Natural killer cell treated with Interleukin-12 subunit alpha and Interleukin-12 subunit beta and Interleukin-15 and Interleukin-18, amount 100 ng/mL, for 72 hours (primary cell): ENCODE data around the gene POLR1B. TPM values are rescaled to one million over a fixed set of nuclear protein-coding genes. Genes with fewer than 3 reads are reported as not detected.
"Not testable (repeated sequence)": the region's sequence is repeated elsewhere in the genome, so short reads cannot be mapped to it uniquely, and the experiment has no call there.

Source experiments
- ATAC-seq, 2 donors: fragments of 150-1000 bp; cut with Tn5 transposase in 1 of 2; sonication (Bioruptor Pico), chemical (Tn5 transposase) in 1 of 2; 2 replicates each; pipeline ENCODE4 v1.10.0; 2021
- DNase-seq: peaks from one replicate; pipeline ENCODE4 v3.0.0; 2022; ENCODE audit warnings: low spot score
- H3K27ac Mint-ChIP-seq, 2 donors: 1 replicate in 1 of 2; 2 replicates in 1 of 2; pipeline ENCODE4 v1.8.0; 2022; ENCODE audit warnings: mixed read lengths in 2 of 2, mild to moderate bottlenecking in 1 of 2, moderate library complexity in 1 of 2
- H3K27me3 Mint-ChIP-seq, 2 donors: 1 replicate in 1 of 2; 2 replicates in 1 of 2; pipeline ENCODE4 v1.8.0; 2022; ENCODE audit warnings: mixed read lengths in 2 of 2
- H3K36me3 Mint-ChIP-seq: one replicate; pipeline ENCODE4 v1.8.0; 2022; ENCODE audit warnings: mixed read lengths
- H3K4me1 Mint-ChIP-seq, 2 donors: 1 replicate in 1 of 2; 2 replicates in 1 of 2; pipeline ENCODE4 v1.8.0; 2022; ENCODE audit warnings: low read depth in 2 of 2, mixed read lengths in 2 of 2, mild to moderate bottlenecking in 1 of 2
- H3K4me3 Mint-ChIP-seq: one replicate; pipeline ENCODE4 v1.8.0; 2022; ENCODE audit warnings: mixed read lengths
- H3K9me3 Mint-ChIP-seq: 2 replicates; pipeline ENCODE4 v1.8.0; 2022; ENCODE audit warnings: mixed read lengths
- total RNA-seq, 2 donors: library from RNA; stranded (reverse); gene quantifications; one replicate each; pipeline ENCODE4 v1.2.3, GENCODE V29; 2022

The POLR1B gene
- total RNA-seq, 2 donors from 2014 or later: 42.6 to 89.3 TPM

- ATAC-seq (no peak), DNase-seq (no peak)
- Mint-ChIP-seq H3K27me3 (no peaks in the 10 kb centered on the region), H3K27ac (no peak overlapping the region), H3K9me3 (no peaks in the 10 kb centered on the region), H3K4me1 (peaks cover 0 to 4% of the 10 kb centered on the region in 2 donors), H3K4me3 (no peak overlapping the region), H3K36me3 (peaks cover 7% of the 10 kb centered on the region)
Measured at GRCh38 chr2:112528541-112528940, 13.7 kb upstream of the POLR1B start.

GRCh38 chr2:112529757-112530156 lies 12.5 kb upstream of the POLR1B start:
- peaks cover 0 to 4% of the 10 kb centered on the region in 2 donors for H3K4me1 Mint-ChIP-seq
- no peaks in the 10 kb centered on the region for H3K9me3 Mint-ChIP-seq
- no peaks in the 10 kb centered on the region for H3K27me3 Mint-ChIP-seq
- no peak overlapping the region for H3K4me3 Mint-ChIP-seq
- DNase-seq (no peak), ATAC-seq (no peak)
- H3K36me3 Mint-ChIP-seq: peaks cover 7% of the 10 kb centered on the region
- no peak overlapping the region for H3K27ac Mint-ChIP-seq

GRCh38 chr2:112530728-112531127 lies 11.5 kb upstream of the POLR1B start:
- DNase-seq: no peak

GRCh38 chr2:112534826-112535225 lies 7.4 kb upstream of the POLR1B start:
- Mint-ChIP-seq H3K4me1 (no peaks in the 10 kb centered on the region), H3K36me3 (peaks cover 6% of the 10 kb centered on the region), H3K4me3 (no peak overlapping the region), H3K27ac (no peak overlapping the region), H3K27me3 (no peaks in the 10 kb centered on the region), H3K9me3 (no peaks in the 10 kb centered on the region)
- ATAC-seq: no peak
- DNase-seq: no peak

More at GRCh38 chr2:112530728-112531127, 11.5 kb upstream of the POLR1B start:
- Mint-ChIP-seq H3K27me3 (no peaks in the 10 kb centered on the region), H3K9me3 (no peaks in the 10 kb centered on the region), H3K36me3 (peaks cover 7% of the 10 kb centered on the region), H3K4me3 (no peak overlapping the region), H3K27ac (no peak overlapping the region), H3K4me1 (peaks cover 0 to 4% of the 10 kb centered on the region in 2 donors)
- ATAC-seq: no peak

- H3K27me3 Mint-ChIP-seq, H3K9me3 Mint-ChIP-seq, DNase-seq, H3K27ac Mint-ChIP-seq, H3K4me3 Mint-ChIP-seq, H3K36me3 Mint-ChIP-seq, ATAC-seq: not testable (repeated sequence)
- peaks cover 8 to 11% of the 10 kb centered on the region in 2 donors for H3K4me1 Mint-ChIP-seq
Measured at GRCh38 chr2:112536665-112537064, 5.6 kb upstream of the POLR1B start.

GRCh38 chr2:112539306-112539705 lies 3.0 kb upstream of the POLR1B start:
- no peak for DNase-seq
- no peak overlapping the region for H3K27ac Mint-ChIP-seq
- H3K4me1 Mint-ChIP-seq: peaks cover 8 to 11% of the 10 kb centered on the region in 2 donors
- H3K27me3 Mint-ChIP-seq: no peaks in the 10 kb centered on the region
- no peaks in the 10 kb centered on the region for H3K9me3 Mint-ChIP-seq
- H3K4me3 Mint-ChIP-seq: no peak overlapping the region
- no peaks in the 10 kb centered on the region for H3K36me3 Mint-ChIP-seq
- no peak for ATAC-seq

- Mint-ChIP-seq H3K4me1 (peaks cover 8 to 11% of the 10 kb centered on the region in 2 donors), H3K9me3 (no peaks in the 10 kb centered on the region), H3K27ac (no peak overlapping the region), H3K36me3 (no peaks in the 10 kb centered on the region), H3K27me3 (no peaks in the 10 kb centered on the region), H3K4me3 (peak overlapping the region; percentile 43)
- DNase-seq (no peak), ATAC-seq (no peak)
Measured at GRCh38 chr2:112540906-112541305, 1.4 kb upstream of the POLR1B start.

GRCh38 chr2:112541315-112542122 lies 746 bp upstream of the POLR1B start:
- Mint-ChIP-seq H3K9me3 (no peaks in the 10 kb centered on the region), H3K27me3 (no peaks in the 10 kb centered on the region), H3K27ac (no peak overlapping the region), H3K4me3 (no peak overlapping the region), H3K4me1 (peaks cover 8 to 11% of the 10 kb centered on the region in 2 donors), H3K36me3 (no peaks in the 10 kb centered on the region)
- ATAC-seq (peak; percentile 86 to 87), DNase-seq (peak; percentile 79)

GRCh38 chr2:112542984-112543661 lies 858 bp downstream of the POLR1B start:
- DNase-seq: no peak
- no peak overlapping the region for H3K27ac Mint-ChIP-seq
- no peaks in the 10 kb centered on the region for H3K9me3 Mint-ChIP-seq
- H3K4me3 Mint-ChIP-seq: no peak overlapping the region
- H3K36me3 Mint-ChIP-seq: peaks cover 6% of the 10 kb centered on the region
- ATAC-seq: no peak
- no peaks in the 10 kb centered on the region for H3K27me3 Mint-ChIP-seq
- H3K4me1 Mint-ChIP-seq: peaks cover 8 to 16% of the 10 kb centered on the region in 2 donors

GRCh38 chr2:112547333-112547732 lies 5.1 kb downstream of the POLR1B start:
- no peak for DNase-seq
- Mint-ChIP-seq H3K27ac (no peak overlapping the region), H3K36me3 (peaks cover 32% of the 10 kb centered on the region), H3K4me1 (peaks cover 5 to 14% of the 10 kb centered on the region in 2 donors), H3K27me3 (no peaks in the 10 kb centered on the region), H3K9me3 (no peaks in the 10 kb centered on the region), H3K4me3 (no peak overlapping the region)
- ATAC-seq: no peak

GRCh38 chr2:112548980-112549379 lies 6.7 kb downstream of the POLR1B start:
- no peak for DNase-seq
- H3K36me3 Mint-ChIP-seq: peaks cover 32% of the 10 kb centered on the region
- ATAC-seq: no peak
- H3K4me3 Mint-ChIP-seq: no peak overlapping the region
- no peaks in the 10 kb centered on the region for H3K27me3 Mint-ChIP-seq
- H3K4me1 Mint-ChIP-seq: peaks cover 5 to 14% of the 10 kb centered on the region in 2 donors
- H3K27ac Mint-ChIP-seq: no peak overlapping the region
- no peaks in the 10 kb centered on the region for H3K9me3 Mint-ChIP-seq

GRCh38 chr2:112566104-112566503 lies 23.8 kb downstream of the POLR1B start:
- Mint-ChIP-seq H3K27me3 (no peaks in the 10 kb centered on the region), H3K4me3 (no peak overlapping the region), H3K36me3 (peaks cover 48% of the 10 kb centered on the region), H3K27ac (no peak overlapping the region), H3K9me3 (no peaks in the 10 kb centered on the region), H3K4me1 (no peaks in the 10 kb centered on the region)
- DNase-seq (no peak), ATAC-seq (no peak)

- H3K9me3 Mint-ChIP-seq, DNase-seq, H3K27ac Mint-ChIP-seq, ATAC-seq, H3K4me1 Mint-ChIP-seq, H3K27me3 Mint-ChIP-seq, H3K4me3 Mint-ChIP-seq: not testable (repeated sequence)
- peaks cover 50% of the 10 kb centered on the region for H3K36me3 Mint-ChIP-seq
Measured at GRCh38 chr2:112566508-112566907, 24.2 kb downstream of the POLR1B start.

GRCh38 chr2:112572005-112572404 lies 29.7 kb downstream of the POLR1B start:
- H3K4me3 Mint-ChIP-seq: no peak overlapping the region
- ATAC-seq (no peak), DNase-seq (no peak)
- H3K9me3 Mint-ChIP-seq: no peaks in the 10 kb centered on the region
- H3K27ac Mint-ChIP-seq: no peak overlapping the region
- peaks cover 62% of the 10 kb centered on the region for H3K36me3 Mint-ChIP-seq
- peaks cover 0 to 2% of the 10 kb centered on the region in 2 donors for H3K4me1 Mint-ChIP-seq
- no peaks in the 10 kb centered on the region for H3K27me3 Mint-ChIP-seq
